ENCODE measurements around the gene NCDN. TPM values are rescaled to one million over a fixed set of nuclear protein-coding genes. Genes with fewer than 3 reads are reported as not detected.

Gene NCDN
- total RNA-seq, 1 experiment from 2014 or later, result 39.2 TPM

GRCh38 chr1:35594005-35594760 is 36.6 kb downstream of the NCDN start:
- Mint-ChIP-seq H3K27ac (no peak overlapping the region), H3K36me3 (no peaks in the 10 kb centered on the region), H3K27me3 (ENCODE audit: low read depth) (no peaks in the 10 kb centered on the region), H3K9me3 (no peaks in the 10 kb centered on the region), H3K4me3 (no peak overlapping the region), H3K4me1 (peaks cover 5% of the 10 kb centered on the region; the same call in 1 of the 2 replicates)
- ATAC-seq (no peak), DNase-seq (ENCODE audit: low spot score) (no peak)
- TF ChIP-seq USF1 (CRISPR knock-in tag; IDR thresholded peaks at IDR 0.05) (no peak), ZNF532 (CRISPR knock-in tag; IDR thresholded peaks at IDR 0.05; ENCODE audit: borderline replicate concordance) (no peak), ATF1 (CRISPR knock-in tag; IDR thresholded peaks at IDR 0.05) (no peak), ETV6 (CRISPR knock-in tag; IDR thresholded peaks at IDR 0.05) (no peak), ZNF425 (CRISPR knock-in tag; conservative IDR thresholded peaks at IDR 0.05) (no peak), NFE2L1 (CRISPR knock-in tag; IDR thresholded peaks at IDR 0.05) (no peak), IRF1 (CRISPR knock-in tag; IDR thresholded peaks at IDR 0.05) (no peak), SMAD4 (CRISPR knock-in tag; IDR thresholded peaks at IDR 0.05) (no peak), ZNF317 (CRISPR knock-in tag; IDR thresholded peaks at IDR 0.05; ENCODE audit: borderline replicate concordance, low read depth) (no peak), OVOL2 (CRISPR knock-in tag; IDR thresholded peaks at IDR 0.05; ENCODE audit: borderline replicate concordance) (no peak), ZNF232 (CRISPR knock-in tag; IDR thresholded peaks at IDR 0.05) (no peak)
- POLR2A ChIA-PET, result no interaction called here
- CTCF ChIA-PET, result interaction anchor here (1.1 to 1.5 kb wide), 5 partner anchors 10 to 121 kb away, joined by 3 to 6 read pairs (median 4); no protein-coding TSS in a partner anchor

- H3K27me3 Mint-ChIP-seq (ENCODE audit: low read depth), result no peaks in the 10 kb centered on the region
- H3K36me3 Mint-ChIP-seq, result no peaks in the 10 kb centered on the region
- ChIA-PET CTCF (no interaction called here), POLR2A (no interaction called here)
- DNase-seq (ENCODE audit: low spot score) (no peak), ATAC-seq (no peak)
- TF ChIP-seq GTF2I (CRISPR knock-in tag; conservative IDR thresholded peaks at IDR 0.05), result no peak
- TF ChIP-seq IRF1 (CRISPR knock-in tag; IDR thresholded peaks at IDR 0.05), result no peak
- TF ChIP-seq ATF3 (CRISPR knock-in tag; conservative IDR thresholded peaks at IDR 0.05), result no peak
- no peak for TF ChIP-seq ZNF121 (CRISPR knock-in tag; IDR thresholded peaks at IDR 0.05)
- TF ChIP-seq MXD4 (CRISPR knock-in tag; IDR thresholded peaks at IDR 0.05; ENCODE audit: borderline replicate concordance), result no peak
- TF ChIP-seq AR (CRISPR knock-in tag; IDR thresholded peaks at IDR 0.05), result no peak
- no peak for TF ChIP-seq CTCF (IDR thresholded peaks at IDR 0.05)
- no peak for TF ChIP-seq CBFB (CRISPR knock-in tag; IDR thresholded peaks at IDR 0.05; ENCODE audit: low read depth)
- TF ChIP-seq E2F5 (CRISPR knock-in tag; IDR thresholded peaks at IDR 0.05), result no peak
- no peaks in the 10 kb centered on the region for H3K9me3 Mint-ChIP-seq
- H3K4me3 Mint-ChIP-seq, result no peak overlapping the region
- peaks cover 9% of the 10 kb centered on the region; the same call in 1 of the 2 replicates for H3K4me1 Mint-ChIP-seq
- H3K27ac Mint-ChIP-seq, result no peak overlapping the region
Measured at GRCh38 chr1:35595684-35596083, 38.1 kb downstream of the NCDN start.

All from WTC11 (cell line).